ENCODE results near the gene PDGFB.

- TF ChIP-seq, protein P1, sequence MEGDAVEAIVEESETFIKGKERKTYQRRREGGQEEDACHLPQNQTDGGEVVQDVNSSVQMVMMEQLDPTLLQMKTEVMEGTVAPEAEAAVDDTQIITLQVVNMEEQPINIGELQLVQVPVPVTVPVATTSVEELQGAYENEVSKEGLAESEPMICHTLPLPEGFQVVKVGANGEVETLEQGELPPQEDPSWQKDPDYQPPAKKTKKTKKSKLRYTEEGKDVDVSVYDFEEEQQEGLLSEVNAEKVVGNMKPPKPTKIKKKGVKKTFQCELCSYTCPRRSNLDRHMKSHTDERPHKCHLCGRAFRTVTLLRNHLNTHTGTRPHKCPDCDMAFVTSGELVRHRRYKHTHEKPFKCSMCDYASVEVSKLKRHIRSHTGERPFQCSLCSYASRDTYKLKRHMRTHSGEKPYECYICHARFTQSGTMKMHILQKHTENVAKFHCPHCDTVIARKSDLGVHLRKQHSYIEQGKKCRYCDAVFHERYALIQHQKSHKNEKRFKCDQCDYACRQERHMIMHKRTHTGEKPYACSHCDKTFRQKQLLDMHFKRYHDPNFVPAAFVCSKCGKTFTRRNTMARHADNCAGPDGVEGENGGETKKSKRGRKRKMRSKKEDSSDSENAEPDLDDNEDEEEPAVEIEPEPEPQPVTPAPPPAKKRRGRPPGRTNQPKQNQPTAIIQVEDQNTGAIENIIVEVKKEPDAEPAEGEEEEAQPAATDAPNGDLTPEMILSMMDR (IDR thresholded peaks at IDR 0.05), result no peak
- no peak for TF ChIP-seq POLR2A (IDR thresholded peaks at IDR 0.05)
Observed at GRCh38 chr22:39194098-39194497, 50.7 kb downstream of the PDGFB start.
